HG03196 (cell line): ENCODE results near the gene C19orf33.
"Not testable (repeated sequence)": the region's sequence is repeated elsewhere in the genome, so short reads cannot be mapped to it uniquely, and the experiment has no call there.

ENCODE experiments used
- ATAC-seq: cut with Tn5 transposase; IDR thresholded peaks from one replicate; pipeline ENCODE4 v1.9.1; 2021; ENCODE audit not compliant: unreplicated experiment

C19orf33 gene

GRCh38 chr19:38303517-38304351 lies at the start of gene C19orf33:
Gene C19orf33 (plus strand): TSS chr19:38304251. CDS start chr19:38304262, 11 bp downstream.
- ATAC-seq: no peak

DNA sequence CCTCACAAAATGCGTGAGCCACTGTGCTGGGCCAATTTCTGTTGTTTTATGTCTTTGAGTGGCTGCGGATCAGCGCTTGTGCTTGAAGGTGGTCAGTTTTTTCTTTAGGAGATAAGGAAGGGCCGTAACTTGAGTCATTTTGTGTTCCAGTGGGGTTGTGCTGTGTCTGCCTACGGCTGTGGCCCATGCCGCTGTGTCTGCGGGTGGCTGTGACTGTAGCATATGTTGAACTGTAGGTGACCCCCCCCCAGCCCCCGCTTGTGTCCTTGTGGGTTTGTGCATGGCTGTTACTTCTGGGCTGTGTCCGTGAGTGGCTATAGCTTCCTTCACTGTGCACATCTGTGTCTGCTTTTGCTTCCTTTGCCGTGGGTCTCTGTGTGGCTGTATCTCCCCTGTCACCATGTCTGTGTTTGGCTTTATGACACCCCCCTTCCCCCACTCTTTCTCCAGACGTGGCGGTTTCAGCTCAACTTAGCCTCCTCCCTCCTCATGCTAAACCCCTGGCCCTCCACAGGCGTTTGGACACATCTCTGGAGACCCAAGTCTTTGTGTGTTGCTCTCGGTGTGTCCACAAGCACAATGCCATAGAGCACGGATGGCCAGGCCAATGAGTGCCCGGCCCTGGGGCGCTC lies 48.6 kb upstream of the C19orf33 start:
- ATAC-seq: no peak

DNA sequence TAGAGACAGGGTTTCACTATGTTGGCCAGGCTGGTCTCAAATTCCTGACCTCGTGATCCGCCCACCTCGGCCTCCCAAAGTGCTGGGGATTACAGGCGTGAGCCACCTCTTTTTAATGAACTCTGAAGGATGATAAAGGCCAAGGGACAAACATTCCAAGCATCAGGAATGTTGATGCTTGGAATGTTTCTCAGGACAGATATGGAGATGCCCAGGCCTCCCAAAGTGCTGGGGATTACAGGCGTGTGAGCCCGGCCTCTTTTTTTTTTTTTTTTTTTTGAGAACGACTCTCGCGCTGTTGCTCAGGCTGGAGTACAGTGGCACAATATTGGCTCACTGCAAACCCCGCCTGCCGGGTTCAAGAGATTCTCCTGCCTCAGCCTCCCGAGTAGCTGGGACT lies 42.1 kb upstream of the C19orf33 start:
- ATAC-seq: not testable (repeated sequence)

- ATAC-seq: no peak
These were observed 41.3 kb upstream of the C19orf33 start for GRCh38 chr19:38262585-38263268.

- peak; percentile 54 for ATAC-seq
These were observed 40.2 kb upstream of the C19orf33 start for GRCh38 chr19:38263689-38264485.

GRCh38 chr19:38264486-38265212 lies 39.4 kb upstream of the C19orf33 start, which contains the start of gene SPINT2:
Gene SPINT2 (plus strand): TSS chr19:38264573. CDS start chr19:38264893, 320 bp downstream.
- peak; percentile 32 for ATAC-seq

- ATAC-seq: no peak
These were observed 38.7 kb upstream of the C19orf33 start for GRCh38 chr19:38265213-38265861.

DNA sequence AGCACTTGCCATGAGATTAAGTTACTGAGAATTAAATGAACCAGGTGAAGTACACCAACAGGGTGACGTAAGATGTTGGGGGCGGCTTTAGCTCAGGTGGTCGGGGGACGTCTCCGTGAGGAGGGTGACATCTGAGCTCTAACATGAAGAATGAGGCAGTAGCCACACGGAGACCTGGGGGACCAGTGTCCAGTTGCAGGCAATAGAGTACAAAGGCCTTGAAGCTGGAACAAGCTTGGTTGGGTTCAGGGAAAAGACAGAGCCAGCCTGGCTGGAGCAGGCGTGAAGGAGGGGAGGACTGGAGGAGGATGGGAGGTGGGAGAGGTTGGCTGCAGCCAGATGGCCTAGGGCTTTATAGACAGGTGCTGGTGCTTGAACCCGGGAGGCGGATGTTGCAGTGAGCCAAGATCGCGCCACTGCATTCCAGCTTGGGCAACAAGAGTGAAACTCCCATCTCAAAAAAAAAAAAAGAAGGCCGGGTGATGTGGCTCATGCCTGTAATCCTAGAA lies 38.1 kb upstream of the C19orf33 start:
- ATAC-seq: no peak

GRCh38 chr19:38266981-38267597 lies 37.0 kb upstream of the C19orf33 start:
- no peak for ATAC-seq

- no peak for ATAC-seq
These were observed 36.1 kb upstream of the C19orf33 start for GRCh38 chr19:38267761-38268483.

DNA sequence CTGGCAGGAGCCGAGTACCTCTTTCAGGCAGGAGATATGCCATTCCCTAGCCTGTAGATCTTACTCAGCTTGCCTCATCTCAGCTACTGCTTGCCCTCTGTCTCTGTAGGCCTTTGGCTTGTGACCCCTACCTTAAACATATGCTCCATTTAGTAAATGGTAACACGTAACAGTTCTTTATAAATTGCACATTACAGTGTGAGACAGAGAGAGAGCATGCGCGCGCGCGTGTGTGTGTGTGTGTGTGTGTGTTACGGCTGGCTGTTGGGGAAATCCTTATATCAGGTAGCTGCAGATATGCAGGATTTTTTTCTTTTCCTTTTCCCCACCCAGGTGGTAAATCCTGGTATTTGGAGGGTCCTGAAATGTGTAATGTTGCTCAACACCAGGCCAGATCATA lies 35.5 kb upstream of the C19orf33 start:
- ATAC-seq: no peak

- no peak for ATAC-seq
These were observed 33.4 kb upstream of the C19orf33 start for GRCh38 chr19:38270587-38271167.

- no peak for ATAC-seq
These were observed 30.6 kb upstream of the C19orf33 start for GRCh38 chr19:38273499-38273898.

DNA sequence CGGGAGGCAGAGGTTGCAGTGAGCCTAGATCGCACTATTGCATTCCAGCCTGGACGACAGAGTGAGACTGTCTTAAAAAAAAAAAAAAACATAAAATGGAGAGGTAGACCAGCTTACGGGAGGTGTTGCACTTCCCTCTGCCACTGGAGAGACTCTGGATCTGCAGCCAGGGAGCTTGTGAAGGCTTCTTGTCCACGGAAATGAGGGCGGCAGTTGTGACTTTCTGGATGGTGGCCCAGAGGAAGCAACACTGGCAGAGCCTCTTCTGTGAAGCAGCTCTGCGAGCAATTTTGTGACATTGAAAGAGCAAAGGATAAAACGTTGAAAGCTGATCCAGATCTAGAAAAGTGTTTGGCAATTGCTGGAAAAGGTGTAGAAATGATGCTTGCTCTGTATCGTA lies 29.3 kb upstream of the C19orf33 start:
- no peak for ATAC-seq

DNA sequence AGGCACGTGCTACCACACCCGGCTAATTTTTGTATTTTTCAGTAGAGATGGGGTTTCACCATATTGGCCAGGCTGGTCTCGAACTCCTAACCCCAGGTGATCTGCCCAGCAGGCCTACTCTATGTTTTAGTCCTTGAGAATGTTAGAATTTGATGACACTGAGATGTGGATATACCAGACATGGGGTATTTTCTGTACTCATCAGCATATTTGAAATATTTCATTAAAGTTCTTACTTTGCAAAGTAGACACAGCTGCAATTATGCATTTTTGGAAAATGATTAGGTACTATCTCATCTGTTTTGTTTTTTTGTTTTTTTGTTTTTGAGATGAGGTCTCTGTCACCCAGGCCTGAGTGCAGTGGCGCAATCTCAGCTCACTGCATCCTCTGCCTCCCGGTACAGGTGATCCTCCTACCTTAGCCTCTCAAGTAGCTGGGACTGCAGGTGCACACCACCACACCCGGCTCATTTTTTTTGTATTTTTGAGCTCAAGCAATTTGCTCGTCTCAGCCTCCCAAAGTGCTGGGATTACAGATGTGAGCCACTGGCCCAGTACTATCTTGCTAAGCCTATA lies 27.0 kb upstream of the C19orf33 start:
- ATAC-seq: no peak

GRCh38 chr19:38277549-38277948 lies 26.5 kb upstream of the C19orf33 start:
- no peak for ATAC-seq

DNA sequence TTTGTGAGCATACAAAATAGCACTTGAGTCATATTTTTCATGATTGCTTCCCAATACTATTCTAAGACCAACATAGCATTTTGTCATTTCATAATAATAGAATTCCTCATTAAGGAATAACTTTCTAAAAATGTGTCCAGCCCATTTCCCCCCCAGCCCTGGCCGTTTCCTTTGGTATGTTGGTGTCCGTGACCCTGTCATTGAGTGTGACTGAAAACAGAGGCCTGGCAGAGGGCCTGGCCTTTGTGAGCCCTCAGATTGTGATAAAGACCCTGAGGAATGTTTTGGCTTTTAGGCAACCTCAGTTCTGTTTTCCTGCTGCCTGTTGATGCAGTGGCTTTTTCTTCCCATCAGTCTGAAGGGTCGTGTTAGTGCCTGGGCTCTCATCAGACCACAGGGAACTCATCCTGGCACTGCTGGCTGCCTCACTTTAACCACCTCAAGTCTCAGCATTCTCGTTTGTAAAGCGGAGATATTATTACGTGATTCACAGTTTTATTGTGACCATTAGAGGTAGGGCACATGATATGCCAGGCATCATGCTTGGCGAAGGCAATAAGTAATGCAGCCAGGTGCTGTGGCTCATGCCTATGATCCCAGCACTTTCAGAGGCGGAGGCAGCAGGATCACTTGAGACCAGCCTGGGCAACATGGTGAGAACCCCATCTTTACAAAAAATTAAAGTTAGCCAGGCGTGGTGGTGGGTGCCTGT lies 25.9 kb upstream of the C19orf33 start:
- no peak for ATAC-seq
